Thoracic aorta (tissue), 2 donors: ENCODE data around the gene CRTC1. TPM values are rescaled to one million over a fixed set of nuclear protein-coding genes. Genes with fewer than 3 reads are reported as not detected.

Experiments used
- ATAC-seq: fragments of 150-250 bp; one replicate; pipeline ENCODE4 v1.8.0; 2017; ENCODE audit warnings: low read depth; ENCODE audit not compliant: insufficient number of reproducible peaks, low FRiP score
- DNase-seq: peaks from one replicate; pipeline ENCODE4 v3.0.0-alpha.2; 2020; ENCODE audit warnings: low spot score
- H3K27ac ChIP-seq, 2 donors: fragments of 200-600 bp; sonication (generic); 1 replicate in 1 of 2; 2 replicates in 1 of 2; pipeline ENCODE4 v1.5.1; 2016; ENCODE audit warnings: mild to moderate bottlenecking in 2 of 2, moderate library complexity in 2 of 2
- H3K27me3 ChIP-seq: fragments of 200-600 bp; sonication (generic); replicated peaks from 2 replicates; pipeline ENCODE4 v1.6.0; 2016; ENCODE audit warnings: mild to moderate bottlenecking; ENCODE audit not compliant: insufficient read depth
- H3K36me3 ChIP-seq: fragments of 200-600 bp; sonication (generic); one replicate; pipeline ENCODE4 v1.5.1; 2016
- H3K4me1 ChIP-seq, 2 donors: fragments of 200-600 bp; sonication (generic); 1 replicate in 1 of 2; 2 replicates in 1 of 2; pipeline versions ENCODE4 v1.5.1 to v1.6.0; 2016; ENCODE audit warnings: low read depth in 2 of 2, mild to moderate bottlenecking in 1 of 2; ENCODE audit not compliant: control insufficient read depth in 1 of 2
- H3K4me3 ChIP-seq: fragments of 200-600 bp; sonication (generic); 2 replicates; pipeline ENCODE4 v1.5.1; 2016; ENCODE audit warnings: mild to moderate bottlenecking
- H3K9me3 ChIP-seq: fragments of 200-600 bp; sonication (generic); 2 replicates; pipeline ENCODE4 v1.5.1; 2016
- CTCF ChIP-seq: fragments of 200-600 bp; sonication (generic); IDR thresholded peaks from one replicate; pipeline ENCODE4 v1.5.1; 2019; ENCODE audit warnings: antibody characterized with exemption
- total RNA-seq, 2 donors: library from RNA; depleted of rRNA; stranded (reverse); fragments of >200 nt; gene quantifications; one replicate each; pipeline versions ENCODE4 v1.1.0 to v1.2.3, GENCODE V29; 2016

The CRTC1 gene
- total RNA-seq, 2 donors from 2014 or later = 8.7 to 11.2 TPM

GRCh38 chr19:18653853-18654252 lies 29.6 kb upstream of the CRTC1 start:
- Histone ChIP-seq H3K27ac (no peak overlapping the region), H3K4me3 (no peak overlapping the region), H3K4me1 (peaks cover 31 to 55% of the 10 kb centered on the region in 2 donors), H3K27me3 (no peaks in the 10 kb centered on the region), H3K9me3 (no peaks in the 10 kb centered on the region), H3K36me3 (no peaks in the 10 kb centered on the region)
- ATAC-seq (no peak), DNase-seq (no peak)
- TF ChIP-seq CTCF = no peak

- Histone ChIP-seq H3K27ac (no peak overlapping the region), H3K9me3 (no peaks in the 10 kb centered on the region), H3K4me3 (no peak overlapping the region), H3K4me1 (peaks cover 28 to 55% of the 10 kb centered on the region in 2 donors), H3K36me3 (no peaks in the 10 kb centered on the region), H3K27me3 (no peaks in the 10 kb centered on the region)
- no peak for DNase-seq
- no peak for ATAC-seq
- TF ChIP-seq CTCF = no peak
These were observed 29.0 kb upstream of the CRTC1 start for GRCh38 chr19:18654469-18654868.

GRCh38 chr19:18655173-18655844 lies 28.2 kb upstream of the CRTC1 start:
- no peak overlapping the region for H3K27ac ChIP-seq
- TF ChIP-seq CTCF = no peak
- no peaks in the 10 kb centered on the region for H3K9me3 ChIP-seq
- H3K27me3 ChIP-seq = no peaks in the 10 kb centered on the region
- no peak for DNase-seq
- peaks cover 31 to 55% of the 10 kb centered on the region in 2 donors for H3K4me1 ChIP-seq
- H3K4me3 ChIP-seq = no peak overlapping the region
- no peak for ATAC-seq
- no peaks in the 10 kb centered on the region for H3K36me3 ChIP-seq

GRCh38 chr19:18656337-18657086 lies 27.0 kb upstream of the CRTC1 start:
- H3K4me1 ChIP-seq = peaks cover 26 to 55% of the 10 kb centered on the region in 2 donors

More at GRCh38 chr19:18656337-18657086, 27.0 kb upstream of the CRTC1 start:
- H3K36me3 ChIP-seq = no peaks in the 10 kb centered on the region
- no peaks in the 10 kb centered on the region for H3K27me3 ChIP-seq
- no peak for ATAC-seq
- H3K4me3 ChIP-seq = no peak overlapping the region
- peak overlapping the region; percentile 87 to 92 for H3K27ac ChIP-seq
- DNase-seq = no peak
- no peaks in the 10 kb centered on the region for H3K9me3 ChIP-seq
- TF ChIP-seq CTCF = no peak
